RWPE2 (cell line): ENCODE measurements around the gene GPR6.

Experiments used
- ATAC-seq: fragments of 200-7000 bp; cut with Tn5 transposase; 3 replicates; pipeline ENCODE4 v1.9.1; 2021; ENCODE audit warnings: low read depth
- DNase-seq: peaks from one replicate; pipeline ENCODE4 v3.0.0-alpha.2; 2020; ENCODE audit warnings: low spot score
- H3K27ac ChIP-seq: fragments of 450-650 bp; 2 replicates; pipeline ENCODE4 v1.5.1; 2017; ENCODE audit warnings: mild to moderate bottlenecking; ENCODE audit not compliant: poor library complexity, severe bottlenecking
- H3K27me3 ChIP-seq: fragments of 250-450 bp; sonication (Bioruptor Pico); 2 replicates; pipeline ENCODE4 v1.5.1; 2021; ENCODE audit warnings: mild to moderate bottlenecking, moderate library complexity; ENCODE audit not compliant: insufficient read depth, poor library complexity, severe bottlenecking
- H3K36me3 ChIP-seq: fragments of 250-450 bp; sonication (Bioruptor Pico); 2 replicates; pipeline ENCODE4 v1.5.1; 2020; ENCODE audit warnings: low read depth, mild to moderate bottlenecking, moderate library complexity
- H3K4me1 ChIP-seq: fragments of 250-450 bp; sonication (Bioruptor Pico); 2 replicates; pipeline ENCODE4 v1.5.1; 2021; ENCODE audit warnings: mild to moderate bottlenecking, moderate library complexity; ENCODE audit not compliant: insufficient read depth, poor library complexity, severe bottlenecking
- H3K4me3 ChIP-seq: fragments of 250-450 bp; sonication (Bioruptor Pico); 2 replicates; pipeline ENCODE4 v1.5.1; 2021; ENCODE audit warnings: mild to moderate bottlenecking, moderate library complexity; ENCODE audit not compliant: severe bottlenecking
- H3K9me3 ChIP-seq: fragments of 250-450 bp; sonication (Bioruptor Pico); 2 replicates; pipeline ENCODE4 v1.5.1; 2021; ENCODE audit warnings: mild to moderate bottlenecking, moderate library complexity; ENCODE audit not compliant: severe bottlenecking
- TF ChIP-seq, protein P1 (sequence below): fragments of 450-650 bp; IDR thresholded peaks from one replicate; pipeline ENCODE4 v1.5.1; 2017; ENCODE audit warnings: mild to moderate bottlenecking, moderate library complexity; ENCODE audit not compliant: poor library complexity, severe bottlenecking

The GPR6 gene

GRCh38 chr6:109962271-109962670, 15.8 kb upstream of the GPR6 start:
- TF ChIP-seq, protein P1, sequence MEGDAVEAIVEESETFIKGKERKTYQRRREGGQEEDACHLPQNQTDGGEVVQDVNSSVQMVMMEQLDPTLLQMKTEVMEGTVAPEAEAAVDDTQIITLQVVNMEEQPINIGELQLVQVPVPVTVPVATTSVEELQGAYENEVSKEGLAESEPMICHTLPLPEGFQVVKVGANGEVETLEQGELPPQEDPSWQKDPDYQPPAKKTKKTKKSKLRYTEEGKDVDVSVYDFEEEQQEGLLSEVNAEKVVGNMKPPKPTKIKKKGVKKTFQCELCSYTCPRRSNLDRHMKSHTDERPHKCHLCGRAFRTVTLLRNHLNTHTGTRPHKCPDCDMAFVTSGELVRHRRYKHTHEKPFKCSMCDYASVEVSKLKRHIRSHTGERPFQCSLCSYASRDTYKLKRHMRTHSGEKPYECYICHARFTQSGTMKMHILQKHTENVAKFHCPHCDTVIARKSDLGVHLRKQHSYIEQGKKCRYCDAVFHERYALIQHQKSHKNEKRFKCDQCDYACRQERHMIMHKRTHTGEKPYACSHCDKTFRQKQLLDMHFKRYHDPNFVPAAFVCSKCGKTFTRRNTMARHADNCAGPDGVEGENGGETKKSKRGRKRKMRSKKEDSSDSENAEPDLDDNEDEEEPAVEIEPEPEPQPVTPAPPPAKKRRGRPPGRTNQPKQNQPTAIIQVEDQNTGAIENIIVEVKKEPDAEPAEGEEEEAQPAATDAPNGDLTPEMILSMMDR, result no peak
- Histone ChIP-seq H3K36me3 (no peaks in the 10 kb centered on the region), H3K4me3 (no peak overlapping the region), H3K9me3 (peaks cover 3% of the 10 kb centered on the region), H3K27me3 (no peaks in the 10 kb centered on the region), H3K27ac (peak overlapping the region; percentile 88), H3K4me1 (peaks cover 28% of the 10 kb centered on the region)
- DNase-seq (no peak), ATAC-seq (no peak)

GRCh38 chr6:109963598-109964170, 14.4 kb upstream of the GPR6 start:
- H3K4me1 ChIP-seq, result peaks cover 28% of the 10 kb centered on the region
- H3K9me3 ChIP-seq, result peaks cover 3% of the 10 kb centered on the region
- DNase-seq (peak; percentile 71), ATAC-seq (peak; percentile 29; the same call in 2 of the 3 replicates)
- no peak overlapping the region for H3K4me3 ChIP-seq
- no peaks in the 10 kb centered on the region for H3K36me3 ChIP-seq
- H3K27me3 ChIP-seq, result no peaks in the 10 kb centered on the region
- peak overlapping the region; percentile 88 for H3K27ac ChIP-seq
- TF ChIP-seq, protein P1, result no peak

DNA sequence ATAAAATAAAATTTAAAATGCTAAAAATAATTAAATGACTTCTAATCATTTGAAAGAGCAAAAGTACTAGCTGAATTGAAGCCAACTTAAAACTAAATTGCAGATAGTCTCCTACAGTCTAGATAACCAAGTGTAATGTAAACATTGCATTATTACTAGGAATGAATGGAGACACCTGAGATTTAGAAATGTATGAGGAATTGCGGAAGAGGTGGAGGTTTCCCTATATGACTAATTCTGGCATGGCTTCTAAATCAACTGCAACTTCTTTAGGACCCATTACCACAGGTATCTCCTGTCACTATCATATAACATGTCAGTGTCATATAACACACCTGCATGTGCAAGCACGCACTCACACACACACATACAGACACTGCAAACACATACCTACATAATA, 13.2 kb upstream of the GPR6 start:
- Histone ChIP-seq H3K4me3 (no peak overlapping the region), H3K4me1 (peaks cover 28% of the 10 kb centered on the region), H3K9me3 (peaks cover 3% of the 10 kb centered on the region), H3K36me3 (no peaks in the 10 kb centered on the region), H3K27me3 (no peaks in the 10 kb centered on the region), H3K27ac (peak overlapping the region; percentile 88)
- DNase-seq (no peak), ATAC-seq (peak; percentile 58)
- TF ChIP-seq, protein P1, result no peak

DNA sequence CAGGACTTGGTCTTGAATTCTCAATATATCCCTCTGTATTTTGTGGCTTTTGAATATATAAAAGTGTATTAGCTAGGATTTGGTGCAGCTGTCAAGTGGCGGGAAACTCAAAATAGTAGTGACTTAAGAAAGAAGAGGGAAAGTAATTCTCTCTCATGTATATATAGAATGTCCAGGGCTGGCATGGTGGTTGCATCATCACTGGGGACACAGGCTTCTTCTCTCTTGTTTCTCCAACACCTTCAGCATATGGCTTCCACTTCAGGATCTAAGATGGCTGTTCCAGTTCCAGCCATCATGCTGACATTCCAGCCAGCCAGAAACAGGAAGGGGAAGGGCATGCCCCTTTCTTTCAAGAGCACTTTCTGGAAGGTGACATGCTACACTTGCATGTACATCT, 11.8 kb upstream of the GPR6 start:
- Histone ChIP-seq H3K27me3 (no peaks in the 10 kb centered on the region), H3K27ac (no peak overlapping the region), H3K36me3 (no peaks in the 10 kb centered on the region), H3K9me3 (peaks cover 3% of the 10 kb centered on the region), H3K4me3 (no peak overlapping the region), H3K4me1 (peaks cover 25% of the 10 kb centered on the region)
- DNase-seq (no peak), ATAC-seq (no peak)
- TF ChIP-seq, protein P1, result no peak

GRCh38 chr6:109977791-109978173, 329 bp upstream of the GPR6 start:
- H3K36me3 ChIP-seq, result no peaks in the 10 kb centered on the region
- no peak overlapping the region for H3K4me3 ChIP-seq
- H3K27me3 ChIP-seq, result peaks cover 42% of the 10 kb centered on the region
- H3K9me3 ChIP-seq, result no peaks in the 10 kb centered on the region
- TF ChIP-seq, protein P1, result no peak
- no peak for ATAC-seq
- DNase-seq, result no peak
- no peaks in the 10 kb centered on the region for H3K4me1 ChIP-seq
- H3K27ac ChIP-seq, result no peak overlapping the region
